ENCODE data around the gene PSMD11. TPM values are rescaled to one million over a fixed set of nuclear protein-coding genes. Genes with fewer than 3 reads are reported as not detected.

The PSMD11 gene
- total and polyA plus RNA-seq, 4 donors: 47.8 to 87.9 (median 67.6) TPM

DNA sequence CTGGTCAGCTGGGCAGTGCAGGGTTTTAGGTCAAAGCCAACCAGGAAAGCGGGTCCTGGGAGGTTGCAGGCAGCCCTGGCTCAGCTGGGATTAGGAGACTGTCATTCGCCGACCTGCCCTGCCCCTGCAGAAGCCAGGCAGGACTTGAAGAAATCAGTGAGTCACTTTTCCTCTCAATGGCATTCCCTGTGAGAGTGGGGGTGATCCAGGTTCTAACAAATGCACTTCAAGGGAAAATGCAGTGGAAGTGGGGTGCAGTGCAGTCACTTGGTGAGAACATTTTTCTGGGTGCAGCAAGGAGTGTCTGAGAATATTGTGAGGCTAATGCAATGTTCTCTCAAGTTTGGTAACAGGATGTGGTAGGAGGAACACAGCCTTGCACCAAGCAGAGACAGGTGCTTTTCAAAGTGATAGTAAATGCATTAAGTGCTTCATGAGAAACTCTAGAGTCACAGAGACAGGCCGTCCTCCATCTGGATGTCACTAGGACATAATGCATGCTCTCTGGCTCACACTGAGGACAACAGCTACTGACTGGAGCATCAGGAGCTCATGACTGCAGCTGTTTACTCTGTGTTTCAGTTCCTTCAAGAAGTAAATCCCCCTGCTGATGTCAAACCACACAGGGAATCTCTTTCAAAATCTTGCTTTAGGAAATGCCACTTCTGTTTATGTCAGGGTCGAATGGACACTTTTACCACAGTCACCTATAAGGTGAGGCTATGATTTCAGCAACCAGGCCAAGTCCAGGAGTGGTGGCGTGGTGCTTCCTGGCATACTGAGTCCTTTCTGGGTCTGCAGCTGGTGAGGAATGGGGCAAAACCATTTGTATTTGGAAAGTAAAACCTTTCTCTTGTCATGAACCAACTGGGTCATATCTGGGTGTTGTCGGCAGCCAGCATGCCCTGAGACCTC, 59.2 kb downstream of the PSMD11 start:
- peak; percentile 33 for ATAC-seq (ENCODE audit: insufficient read depth, low FRiP score)
- DNase-seq: peak in 1 of 3 donors; percentile 38
- Histone ChIP-seq H3K36me3 (ENCODE audit: control insufficient read depth in 4 of 4, insufficient read depth in 4 of 4, low read length in 4 of 4) (no peaks in the 10 kb centered on the region), H3K4me3 (no peak overlapping the region), H3K9ac (ENCODE audit: insufficient read depth in 1 of 2, low read length in 2 of 2) (no peak overlapping the region), H3K4me1 (ENCODE audit: control insufficient read depth in 5 of 5, insufficient read depth in 5 of 5, low read length in 5 of 5) (peaks cover 0 to 26% (median 3%) of the 10 kb centered on the region in 5 donors), H3K27ac (ENCODE audit: low read depth in 1 of 2, low read length in 1 of 2) (peak overlapping the region in 1 of 2 donors; percentile 73), H3K9me3 (ENCODE audit: control insufficient read depth in 4 of 4, insufficient read depth in 3 of 4, low read length in 3 of 4) (no peaks in the 10 kb centered on the region), H3K27me3 (ENCODE audit: control insufficient read depth in 3 of 3, insufficient read depth in 3 of 3, low read length in 2 of 3) (no peaks in the 10 kb centered on the region)
- WGBS, 2 donors: 47 to 60% methylated on average over 7 of the region's 7 CpGs
- TF ChIP-seq, protein P1, sequence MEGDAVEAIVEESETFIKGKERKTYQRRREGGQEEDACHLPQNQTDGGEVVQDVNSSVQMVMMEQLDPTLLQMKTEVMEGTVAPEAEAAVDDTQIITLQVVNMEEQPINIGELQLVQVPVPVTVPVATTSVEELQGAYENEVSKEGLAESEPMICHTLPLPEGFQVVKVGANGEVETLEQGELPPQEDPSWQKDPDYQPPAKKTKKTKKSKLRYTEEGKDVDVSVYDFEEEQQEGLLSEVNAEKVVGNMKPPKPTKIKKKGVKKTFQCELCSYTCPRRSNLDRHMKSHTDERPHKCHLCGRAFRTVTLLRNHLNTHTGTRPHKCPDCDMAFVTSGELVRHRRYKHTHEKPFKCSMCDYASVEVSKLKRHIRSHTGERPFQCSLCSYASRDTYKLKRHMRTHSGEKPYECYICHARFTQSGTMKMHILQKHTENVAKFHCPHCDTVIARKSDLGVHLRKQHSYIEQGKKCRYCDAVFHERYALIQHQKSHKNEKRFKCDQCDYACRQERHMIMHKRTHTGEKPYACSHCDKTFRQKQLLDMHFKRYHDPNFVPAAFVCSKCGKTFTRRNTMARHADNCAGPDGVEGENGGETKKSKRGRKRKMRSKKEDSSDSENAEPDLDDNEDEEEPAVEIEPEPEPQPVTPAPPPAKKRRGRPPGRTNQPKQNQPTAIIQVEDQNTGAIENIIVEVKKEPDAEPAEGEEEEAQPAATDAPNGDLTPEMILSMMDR (IDR thresholded peaks at IDR 0.05; ENCODE audit: control extremely low read depth, extremely low read depth): no peak

DNA sequence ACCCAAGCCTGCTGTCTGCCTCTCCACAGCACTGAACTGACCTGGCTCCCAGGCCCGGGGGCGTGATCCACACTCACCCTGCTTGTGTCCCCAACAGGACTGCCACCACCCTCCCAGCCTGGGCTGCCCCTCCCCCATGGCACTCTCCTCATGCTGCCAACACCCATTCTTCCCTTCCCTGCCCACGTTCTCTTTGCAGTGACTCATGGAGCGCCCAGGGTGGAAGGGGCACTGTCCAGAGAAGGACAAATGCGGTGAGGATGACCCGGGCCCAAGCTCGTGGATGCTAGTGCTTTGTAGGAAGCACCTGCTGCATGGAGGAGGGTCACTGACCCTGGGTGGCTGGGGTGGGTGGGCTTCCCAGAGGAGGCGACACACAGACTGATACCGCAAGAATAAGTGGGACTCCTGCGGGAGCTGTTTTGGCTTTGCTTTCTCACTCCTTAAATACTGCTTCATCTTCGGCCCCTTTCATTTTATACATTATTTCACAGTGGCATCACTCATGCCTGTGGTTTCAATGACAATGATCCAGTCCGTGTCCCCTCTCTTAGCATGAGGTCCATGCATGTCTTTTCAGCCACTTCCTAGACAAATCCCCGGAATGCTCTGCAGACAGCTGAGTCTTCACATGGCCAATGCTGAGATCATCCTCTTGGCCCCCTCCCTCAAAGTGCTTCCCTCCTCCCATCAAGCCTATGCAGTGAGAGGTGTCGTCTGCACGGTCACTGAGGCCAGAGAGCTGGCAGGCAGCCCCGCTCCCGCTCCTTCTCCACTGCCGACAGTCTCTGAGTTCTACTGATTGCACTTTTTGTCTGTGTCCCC, 60.1 kb downstream of the PSMD11 start:
- no peaks in the 10 kb centered on the region for H3K36me3 ChIP-seq (ENCODE audit: control insufficient read depth in 4 of 4, insufficient read depth in 4 of 4, low read length in 4 of 4)
- peaks cover 0 to 26% (median 3%) of the 10 kb centered on the region in 5 donors for H3K4me1 ChIP-seq (ENCODE audit: control insufficient read depth in 5 of 5, insufficient read depth in 5 of 5, low read length in 5 of 5)
- TF ChIP-seq, protein P1 (IDR thresholded peaks at IDR 0.05; ENCODE audit: control extremely low read depth, extremely low read depth): no peak
- WGBS, 2 donors: 79 to 85% methylated on average over 18 of the region's 18 CpGs
- ATAC-seq (ENCODE audit: insufficient read depth, low FRiP score) (peak; percentile 34), DNase-seq (peak; percentile 63 to 84 (median 78))
- no peak overlapping the region for H3K4me3 ChIP-seq
- H3K9me3 ChIP-seq (ENCODE audit: control insufficient read depth in 4 of 4, insufficient read depth in 3 of 4, low read length in 3 of 4): no peaks in the 10 kb centered on the region
- H3K27ac ChIP-seq (ENCODE audit: low read depth in 1 of 2, low read length in 1 of 2): peak overlapping the region in 1 of 2 donors; percentile 58
- H3K27me3 ChIP-seq (ENCODE audit: control insufficient read depth in 3 of 3, insufficient read depth in 3 of 3, low read length in 2 of 3): no peaks in the 10 kb centered on the region
- H3K9ac ChIP-seq (ENCODE audit: insufficient read depth in 1 of 2, low read length in 2 of 2): no peak overlapping the region

DNA sequence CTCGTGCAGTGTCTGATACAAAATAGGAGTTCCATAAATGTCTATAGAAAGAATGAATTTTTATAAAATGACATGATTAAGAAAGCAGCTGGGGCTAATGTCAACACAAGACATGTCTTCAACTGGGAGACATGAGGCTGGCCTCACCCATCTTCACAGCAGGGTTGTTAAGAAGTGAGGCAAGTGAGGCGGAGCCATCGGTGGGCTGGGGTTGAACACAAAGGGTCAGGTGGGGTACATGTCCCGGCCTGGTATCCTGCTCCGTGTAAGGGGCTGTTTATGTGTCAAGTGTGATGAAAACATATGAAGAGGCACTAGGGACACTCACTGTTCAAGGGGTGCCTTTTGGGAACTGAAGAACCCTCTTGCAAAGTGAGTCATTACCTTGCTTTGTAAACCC, 64.6 kb downstream of the PSMD11 start:
- 90 to 93% methylated on average over 5 of the region's 5 CpGs for WGBS, 2 donors
- no peak overlapping the region for H3K4me3 ChIP-seq
- no peak overlapping the region for H3K27ac ChIP-seq (ENCODE audit: low read depth in 1 of 2, low read length in 1 of 2)
- no peaks in the 10 kb centered on the region for H3K9me3 ChIP-seq (ENCODE audit: control insufficient read depth in 4 of 4, insufficient read depth in 3 of 4, low read length in 3 of 4)
- TF ChIP-seq, protein P1 (IDR thresholded peaks at IDR 0.05; ENCODE audit: control extremely low read depth, extremely low read depth): no peak
- H3K36me3 ChIP-seq (ENCODE audit: control insufficient read depth in 4 of 4, insufficient read depth in 4 of 4, low read length in 4 of 4): no peaks in the 10 kb centered on the region
- no peak for ATAC-seq (ENCODE audit: insufficient read depth, low FRiP score)
- H3K27me3 ChIP-seq (ENCODE audit: control insufficient read depth in 3 of 3, insufficient read depth in 3 of 3, low read length in 2 of 3): no peaks in the 10 kb centered on the region
- H3K9ac ChIP-seq (ENCODE audit: insufficient read depth in 1 of 2, low read length in 2 of 2): no peak overlapping the region
- peaks cover 0 to 12% (median 3%) of the 10 kb centered on the region in 5 donors for H3K4me1 ChIP-seq (ENCODE audit: control insufficient read depth in 5 of 5, insufficient read depth in 5 of 5, low read length in 5 of 5)
- DNase-seq: no peak

Data from lung (tissue), 12 donors.